ENCODE data around the gene MARCHF9.

MARCHF9 gene

GRCh38 chr12:57756406-57757341 is 1.8 kb downstream of the MARCHF9 start:
- peak; percentile 41 to 83 for DNase-seq

GRCh38 chr12:57757771-57758170 is 2.9 kb downstream of the MARCHF9 start:
- no peak for DNase-seq

GRCh38 chr12:57758552-57759359 is 3.9 kb downstream of the MARCHF9 start:
- no peak for DNase-seq

GRCh38 chr12:57759360-57759980 is 4.6 kb downstream of the MARCHF9 start:
- DNase-seq = peak; percentile 20 to 58

- no peak for DNase-seq
Observed at GRCh38 chr12:57760347-57760982, 5.6 kb downstream of the MARCHF9 start.

GRCh38 chr12:57761391-57761998 is 6.6 kb downstream of the MARCHF9 start:
- DNase-seq = no peak

GRCh38 chr12:57762463-57762862 is 7.6 kb downstream of the MARCHF9 start:
- DNase-seq = no peak

GRCh38 chr12:57763881-57764661 is 9.2 kb downstream of the MARCHF9 start:
- no peak for DNase-seq

GRCh38 chr12:57764662-57765002 is 9.7 kb downstream of the MARCHF9 start:
- no peak for DNase-seq

GRCh38 chr12:57765003-57765697 is 10.2 kb downstream of the MARCHF9 start:
- DNase-seq = peak; percentile 17 to 72

GRCh38 chr12:57765698-57766463 is 11.0 kb downstream of the MARCHF9 start:
- peak in 1 of 2 experiments; percentile 27 for DNase-seq

GRCh38 chr12:57766464-57767304 is 11.8 kb downstream of the MARCHF9 start, which contains the start of gene CYP27B1:
CYP27B1 (minus strand) TSS chr12:57767078; CDS start chr12:57767041, 37 bp downstream.
- peak; percentile 18 to 28 for DNase-seq

GRCh38 chr12:57767305-57767698 is 12.4 kb downstream of the MARCHF9 start:
- DNase-seq = no peak

- DNase-seq = no peak
Observed at GRCh38 chr12:57767876-57768275, 13.0 kb downstream of the MARCHF9 start.

- DNase-seq = no peak
Observed at GRCh38 chr12:57769594-57769993, 14.7 kb downstream of the MARCHF9 start.

- DNase-seq = no peak
Observed at GRCh38 chr12:57770734-57771133, 15.8 kb downstream of the MARCHF9 start.

- DNase-seq = peak in 1 of 2 experiments; percentile 92
Observed at GRCh38 chr12:57771236-57771872, 16.5 kb downstream of the MARCHF9 start.

- peak; percentile 94 to 98 for DNase-seq
Observed at GRCh38 chr12:57771873-57772428, 17.0 kb downstream of the MARCHF9 start, which contains the start of gene METTL1. METTL1 (minus strand) TSS chr12:57772105; CDS start chr12:57772083, 22 bp downstream.
